GM23338 (cell line): Measurements from ENCODE around the gene MRGPRF. TPM values are rescaled to one million over a fixed set of nuclear protein-coding genes. Genes with fewer than 3 reads are reported as not detected.

ENCODE experiments used
- ATAC-seq: fragments of 200-7000 bp; cut with Tn5 transposase; 3 replicates; pipeline ENCODE4 v1.9.1; 2020
- DNase-seq: peaks from one replicate; pipeline ENCODE4 v3.0.0-alpha.2; 2015; ENCODE audit warnings: low spot score
- H2AFZ ChIP-seq: fragments of 200-600 bp; sonication (generic); 2 replicates; pipeline ENCODE4 v1.8.0; 2016; ENCODE audit warnings: antibody characterized with exemption, mild to moderate bottlenecking, moderate library complexity
- H3F3A ChIP-seq: fragments of 200-600 bp; sonication (generic); replicated peaks from 2 replicates; pipeline ENCODE4 v1.8.0; 2017; ENCODE audit warnings: antibody characterized with exemption, mixed run types, low read depth
- H3K27ac ChIP-seq: fragments of 200-600 bp; sonication (generic); 2 replicates; pipeline ENCODE4 v1.6.1; 2016; ENCODE audit warnings: low read depth
- H3K27me3 ChIP-seq: fragments of 200-600 bp; sonication (generic); 2 replicates; pipeline ENCODE4 v1.8.0; 2016; ENCODE audit warnings: mild to moderate bottlenecking, mixed run types, moderate library complexity; ENCODE audit not compliant: insufficient read depth
- H3K36me3 ChIP-seq: fragments of 200-600 bp; sonication (generic); 2 replicates; pipeline ENCODE4 v1.8.0; 2016; ENCODE audit warnings: mild to moderate bottlenecking; ENCODE audit not compliant: insufficient read depth
- H3K4me1 ChIP-seq: fragments of 200-600 bp; sonication (generic); 2 replicates; pipeline ENCODE4 v1.8.0; 2016; ENCODE audit warnings: mild to moderate bottlenecking, moderate library complexity; ENCODE audit not compliant: insufficient read depth
- H3K4me2 ChIP-seq: fragments of 200-600 bp; sonication (generic); 2 replicates; pipeline ENCODE4 v1.7.1; 2017; ENCODE audit warnings: mixed run types
- H3K4me3 ChIP-seq: fragments of 200-600 bp; sonication (generic); 2 replicates; pipeline ENCODE4 v1.6.1; 2016; ENCODE audit warnings: mixed run types
- H3K79me2 ChIP-seq: fragments of 200-600 bp; sonication (generic); replicated peaks from 2 replicates; pipeline ENCODE4 v1.8.0; 2017; ENCODE audit warnings: mild to moderate bottlenecking; ENCODE audit not compliant: insufficient read depth
- H3K9me2 ChIP-seq: fragments of 200-600 bp; sonication (generic); 2 replicates; pipeline ENCODE4 v1.8.0; 2017; ENCODE audit not compliant: insufficient read depth
- H4K20me1 ChIP-seq: fragments of 200-600 bp; sonication (generic); replicated peaks from 2 replicates; pipeline ENCODE4 v1.8.0; 2017; ENCODE audit warnings: mild to moderate bottlenecking; ENCODE audit not compliant: insufficient read depth
- H3K27ac Mint-ChIP-seq: 2 replicates; pipeline ENCODE4 v1.8.0; 2020; ENCODE audit warnings: inconsistent platforms, mild to moderate bottlenecking, moderate library complexity, mixed read lengths
- H3K27me3 Mint-ChIP-seq: 3 replicates; pipeline ENCODE4 v1.8.0; 2022; ENCODE audit warnings: low read depth, mild to moderate bottlenecking, moderate library complexity, mixed read lengths, inconsistent platforms; ENCODE audit not compliant: insufficient read depth, poor library complexity
- H3K36me3 Mint-ChIP-seq: 3 replicates; pipeline ENCODE4 v1.8.0; 2021; ENCODE audit warnings: low read depth, mild to moderate bottlenecking, inconsistent platforms, moderate library complexity, mixed read lengths
- H3K4me1 Mint-ChIP-seq: 3 replicates; pipeline ENCODE4 v1.8.0; 2020; ENCODE audit warnings: mild to moderate bottlenecking, inconsistent platforms, mixed read lengths
- H3K4me3 Mint-ChIP-seq: 3 replicates; pipeline ENCODE4 v1.8.0; 2021; ENCODE audit warnings: moderate library complexity, mild to moderate bottlenecking, inconsistent platforms, mixed read lengths
- H3K9me3 Mint-ChIP-seq: 3 replicates; pipeline ENCODE4 v1.8.0; 2020; ENCODE audit warnings: moderate library complexity, mild to moderate bottlenecking, inconsistent platforms, mixed read lengths
- CREB1 ChIP-seq: fragments of 250-450 bp; sonication (Bioruptor Pico); IDR thresholded peaks from 2 replicates; pipeline ENCODE4 v1.5.0; 2020; ENCODE audit warnings: low read depth, mild to moderate bottlenecking, moderate library complexity
- ETS1 ChIP-seq: IDR thresholded peaks from 2 replicates; pipeline ENCODE4 v1.6.1; 2016; ENCODE audit warnings: antibody characterized with exemption
- EZH2 ChIP-seq: fragments of 200-600 bp; sonication (generic); IDR thresholded peaks from one replicate; pipeline ENCODE4 v1.8.0; 2017; ENCODE audit warnings: antibody characterized with exemption, mild to moderate bottlenecking, low read depth; ENCODE audit not compliant: unreplicated experiment
- EZH2phosphoT487 ChIP-seq: fragments of 200-600 bp; sonication (generic); IDR thresholded peaks from one replicate; pipeline ENCODE4 v1.8.1; 2018; ENCODE audit warnings: antibody characterized with exemption; ENCODE audit not compliant: unreplicated experiment
- JUNB ChIP-seq: IDR thresholded peaks from one replicate; pipeline ENCODE4 v1.6.1; 2016; ENCODE audit warnings: antibody characterized with exemption; ENCODE audit not compliant: unreplicated experiment
- NANOG ChIP-seq: IDR thresholded peaks from 2 replicates; pipeline ENCODE4 v1.6.1; 2016; ENCODE audit warnings: antibody characterized with exemption, borderline replicate concordance
- POLR2AphosphoS5 ChIP-seq: IDR thresholded peaks from 2 replicates; pipeline ENCODE4 v1.6.1; 2016; ENCODE audit warnings: antibody characterized with exemption, low read depth
- REST ChIP-seq: IDR thresholded peaks from one replicate; pipeline ENCODE4 v1.6.1; 2018; ENCODE audit warnings: antibody characterized with exemption; ENCODE audit not compliant: unreplicated experiment
- STAT1 ChIP-seq: IDR thresholded peaks from one replicate; pipeline ENCODE4 v1.6.1; 2016; ENCODE audit warnings: antibody characterized with exemption; ENCODE audit not compliant: unreplicated experiment
- ZNF114 ChIP-seq: fragments of 250-450 bp; sonication (Bioruptor Pico); IDR thresholded peaks from 2 replicates; pipeline ENCODE4 v1.5.0; 2020; ENCODE audit warnings: mild to moderate bottlenecking, moderate library complexity
- ZNF331 ChIP-seq: fragments of 250-450 bp; sonication (Bioruptor Pico); IDR thresholded peaks from 2 replicates; pipeline ENCODE4 v1.5.0; 2020; ENCODE audit warnings: low read depth, mild to moderate bottlenecking, moderate library complexity
- polyA plus RNA-seq: library from polyadenylated mRNA; unstranded; fragments of >200 nt; fragmentation: Nextera tagmentation; extraction: Ambion mirVana; gene quantifications from 2 replicates; pipeline ENCODE4 v1.2.1, GENCODE V29; 2016
- total RNA-seq: library from RNA; depleted of rRNA; stranded (reverse); fragments of >200 nt; shearing (Covaris generic); gene quantifications from 2 replicates; pipeline ENCODE4 v1.2.3, GENCODE V29; 2014
- TF ChIP-seq, protein P1 (sequence below), 2 experiments: fragments of 200-600 bp in 1 of 2; sonication (generic) in 1 of 2; conservative IDR thresholded peaks; 2 replicates each; pipeline versions ENCODE4 v1.5.1 to v1.6.1; 2016 to 2017; ENCODE audit warnings: antibody characterized with exemption in 2 of 2, low read depth in 2 of 2, mild to moderate bottlenecking in 2 of 2, moderate library complexity in 1 of 2

MRGPRF gene
- total and polyA plus RNA-seq, 2 experiments from 2014 or later, result 3.3 to 9.0 TPM

DNA sequence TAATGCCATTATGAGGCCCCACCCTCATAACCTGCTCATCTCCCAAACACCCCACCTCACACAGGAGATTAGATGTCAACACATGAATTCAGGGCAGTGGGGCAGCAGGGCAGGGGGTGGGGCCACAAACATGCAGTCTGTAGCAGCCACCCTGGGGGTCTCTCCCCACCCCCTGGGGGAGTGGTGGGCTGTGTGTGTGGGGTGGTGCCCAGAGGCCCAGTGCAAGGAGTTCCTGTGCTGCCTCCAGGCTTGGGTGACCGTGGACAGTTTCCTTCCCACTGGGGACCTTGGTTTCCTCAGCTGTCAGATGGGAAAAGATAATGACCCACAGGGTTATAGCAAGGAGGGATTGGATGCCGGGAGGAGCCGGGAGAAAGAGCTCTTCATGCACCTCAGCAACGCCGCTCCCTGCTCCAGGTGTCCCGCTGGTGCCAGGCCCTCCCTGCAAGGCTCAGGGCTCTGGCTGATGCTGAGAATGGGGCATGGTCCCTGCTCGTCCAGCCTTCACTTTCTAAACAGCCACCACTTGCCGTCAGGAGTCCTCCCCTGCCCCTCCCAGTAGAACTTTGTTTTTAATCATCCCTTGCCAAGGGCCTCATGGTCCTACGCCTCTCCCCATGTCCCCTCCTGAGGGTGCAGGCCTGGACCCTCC lies 2.0 kb upstream of the MRGPRF start:
- no peak overlapping the region for H3K4me3 ChIP-seq
- TF ChIP-seq STAT1 (no peak), JUNB (no peak), NANOG (no peak), CREB1 (no peak)
- ATAC-seq (no peak), DNase-seq (no peak)
- Mint-ChIP-seq H3K27ac (no peak overlapping the region), H3K36me3 (no peaks in the 10 kb centered on the region; the same call in 2 of the 3 replicates), H3K4me1 (peaks cover 29% of the 10 kb centered on the region), H3K4me3 (no peak overlapping the region), H3K27me3 (peaks cover 23% of the 10 kb centered on the region), H3K9me3 (peaks cover 3% of the 10 kb centered on the region; the same call in 2 of the 3 replicates)
- H3F3A ChIP-seq, result no peaks in the 10 kb centered on the region
- peak overlapping the region; percentile 80; the same call in 1 of the 2 replicates for H2AFZ ChIP-seq
- no peak overlapping the region for H3K27ac ChIP-seq
- H3K4me1 ChIP-seq, result peaks cover 37% of the 10 kb centered on the region
- no peaks in the 10 kb centered on the region for H3K36me3 ChIP-seq
- no peaks in the 10 kb centered on the region for H3K9me2 ChIP-seq
- H3K79me2 ChIP-seq, result no peaks in the 10 kb centered on the region
- no peaks in the 10 kb centered on the region for H4K20me1 ChIP-seq
- peak overlapping the region; percentile 89; the same call in 1 of the 2 replicates for H3K4me2 ChIP-seq
- no peaks in the 10 kb centered on the region; the same call in 1 of the 2 replicates for H3K27me3 ChIP-seq

DNA sequence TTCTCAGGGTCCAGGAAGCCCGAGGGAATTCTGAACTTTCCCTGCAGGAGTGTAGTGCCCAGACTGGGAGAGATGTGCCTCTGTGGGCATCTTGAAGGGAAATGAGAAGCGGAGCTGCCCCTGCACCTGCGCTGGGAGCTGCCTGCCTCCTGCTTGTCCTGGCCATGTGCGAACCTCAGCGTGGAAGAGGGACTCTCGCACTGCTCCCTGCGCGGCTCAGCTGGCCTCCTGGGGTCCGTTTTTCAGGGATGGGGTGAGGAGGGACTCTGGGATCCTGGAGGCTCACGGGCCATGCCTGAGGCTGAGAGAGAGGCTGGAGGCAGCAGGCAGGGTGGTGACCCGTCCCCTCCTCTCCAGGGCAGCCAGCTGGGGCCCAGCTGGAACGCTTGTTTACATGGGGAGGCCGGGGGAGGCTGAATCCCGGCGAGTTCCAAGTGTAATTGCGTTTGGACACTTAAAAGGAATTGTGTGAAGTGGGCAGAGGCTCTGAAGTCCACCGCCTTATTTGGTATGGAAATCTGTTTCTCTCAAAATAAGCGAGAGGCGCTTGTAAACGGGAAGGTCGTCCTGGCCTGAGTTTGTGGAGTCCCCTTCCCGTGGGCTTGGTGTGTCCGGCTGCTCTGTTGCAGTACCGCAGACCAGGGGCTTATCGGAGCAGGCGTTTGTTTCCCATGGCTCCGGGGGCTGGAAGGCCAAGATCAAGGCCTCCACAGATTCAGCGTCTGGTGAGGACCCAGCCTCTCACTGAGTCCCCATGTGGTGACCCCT lies 1.2 kb upstream of the MRGPRF start:
- H3K27ac ChIP-seq, result no peak overlapping the region
- TF ChIP-seq JUNB (no peak), CREB1 (no peak), ZNF114 (CRISPR knock-in tag) (no peak), ETS1 (no peak), REST (no peak), EZH2 (no peak), EZH2phosphoT487 (no peak), STAT1 (no peak), POLR2AphosphoS5 (no peak), NANOG (no peak), ZNF331 (CRISPR knock-in tag) (no peak)
- TF ChIP-seq, protein P1, sequence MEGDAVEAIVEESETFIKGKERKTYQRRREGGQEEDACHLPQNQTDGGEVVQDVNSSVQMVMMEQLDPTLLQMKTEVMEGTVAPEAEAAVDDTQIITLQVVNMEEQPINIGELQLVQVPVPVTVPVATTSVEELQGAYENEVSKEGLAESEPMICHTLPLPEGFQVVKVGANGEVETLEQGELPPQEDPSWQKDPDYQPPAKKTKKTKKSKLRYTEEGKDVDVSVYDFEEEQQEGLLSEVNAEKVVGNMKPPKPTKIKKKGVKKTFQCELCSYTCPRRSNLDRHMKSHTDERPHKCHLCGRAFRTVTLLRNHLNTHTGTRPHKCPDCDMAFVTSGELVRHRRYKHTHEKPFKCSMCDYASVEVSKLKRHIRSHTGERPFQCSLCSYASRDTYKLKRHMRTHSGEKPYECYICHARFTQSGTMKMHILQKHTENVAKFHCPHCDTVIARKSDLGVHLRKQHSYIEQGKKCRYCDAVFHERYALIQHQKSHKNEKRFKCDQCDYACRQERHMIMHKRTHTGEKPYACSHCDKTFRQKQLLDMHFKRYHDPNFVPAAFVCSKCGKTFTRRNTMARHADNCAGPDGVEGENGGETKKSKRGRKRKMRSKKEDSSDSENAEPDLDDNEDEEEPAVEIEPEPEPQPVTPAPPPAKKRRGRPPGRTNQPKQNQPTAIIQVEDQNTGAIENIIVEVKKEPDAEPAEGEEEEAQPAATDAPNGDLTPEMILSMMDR (conservative IDR thresholded peaks at IDR 0.05; ENCODE audit: low read depth in 2 of 2), result no peak

More for the DNA sequence above, 1.2 kb upstream of the MRGPRF start:
- Histone ChIP-seq H3K27me3 (no peaks in the 10 kb centered on the region; the same call in 1 of the 2 replicates), H3K36me3 (no peaks in the 10 kb centered on the region), H3K79me2 (no peaks in the 10 kb centered on the region), H3K4me2 (peak overlapping the region; percentile 89), H4K20me1 (no peaks in the 10 kb centered on the region), H3K4me1 (peaks cover 37% of the 10 kb centered on the region), H2AFZ (peak overlapping the region; percentile 80), H3K9me2 (no peaks in the 10 kb centered on the region), H3K4me3 (peak overlapping the region; percentile 65), H3F3A (no peaks in the 10 kb centered on the region)
- H3K4me1 Mint-ChIP-seq, result peaks cover 29% of the 10 kb centered on the region
- H3K9me3 Mint-ChIP-seq, result peaks cover 3% of the 10 kb centered on the region; the same call in 2 of the 3 replicates
- H3K27ac Mint-ChIP-seq, result no peak overlapping the region
- H3K27me3 Mint-ChIP-seq, result peaks cover 24% of the 10 kb centered on the region
- DNase-seq (peak; percentile 36), ATAC-seq (peak; percentile 2)
- H3K4me3 Mint-ChIP-seq, result peak overlapping the region; percentile 73
- no peaks in the 10 kb centered on the region; the same call in 2 of the 3 replicates for H3K36me3 Mint-ChIP-seq
